Measurements from ENCODE around the gene OASL.
A peak's percentile ranks its signal among the peaks of the same experiment; 100 is the strongest.
"Not testable (repeated sequence)": the region's sequence is repeated elsewhere in the genome, so short reads cannot be mapped to it uniquely, and the experiment has no call there.

OASL gene

GRCh38 chr12:121038861-121039668 is at the start of gene OASL:
Gene OASL (minus strand): TSS chr12:121039246. CDS start chr12:121038971, 275 bp downstream.
- DNase-seq: no peak

GRCh38 chr12:121088195-121088585 is 49.1 kb upstream of the OASL start:
- DNase-seq: no peak

- DNase-seq: no peak
These were observed 48.6 kb upstream of the OASL start for GRCh38 chr12:121087467-121088194.

DNA sequence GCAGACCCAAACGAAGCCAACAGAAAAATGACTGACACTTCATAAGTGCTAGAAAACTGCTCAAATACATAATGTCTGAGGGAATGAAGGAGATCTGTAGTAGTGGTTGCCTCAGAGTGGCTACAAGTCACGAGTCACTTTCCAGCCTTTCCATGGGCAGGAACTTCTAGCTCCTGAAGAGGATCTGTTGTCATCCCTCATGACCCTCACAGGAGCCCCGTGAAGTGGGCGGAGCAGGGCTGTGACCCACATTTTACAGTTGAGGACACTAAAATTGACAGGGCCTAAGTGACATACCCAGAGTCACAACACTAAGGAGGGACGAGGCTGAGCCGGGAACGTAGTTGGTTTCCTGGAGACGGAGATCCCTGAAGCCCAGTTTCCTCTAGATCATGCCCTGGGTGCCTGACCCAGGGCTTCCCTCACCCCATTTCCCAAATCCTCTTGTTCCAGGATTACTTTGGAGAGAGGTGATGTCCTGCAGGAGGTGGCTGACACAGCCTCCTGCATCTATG is 47.8 kb upstream of the OASL start:
- no peak for DNase-seq

DNA sequence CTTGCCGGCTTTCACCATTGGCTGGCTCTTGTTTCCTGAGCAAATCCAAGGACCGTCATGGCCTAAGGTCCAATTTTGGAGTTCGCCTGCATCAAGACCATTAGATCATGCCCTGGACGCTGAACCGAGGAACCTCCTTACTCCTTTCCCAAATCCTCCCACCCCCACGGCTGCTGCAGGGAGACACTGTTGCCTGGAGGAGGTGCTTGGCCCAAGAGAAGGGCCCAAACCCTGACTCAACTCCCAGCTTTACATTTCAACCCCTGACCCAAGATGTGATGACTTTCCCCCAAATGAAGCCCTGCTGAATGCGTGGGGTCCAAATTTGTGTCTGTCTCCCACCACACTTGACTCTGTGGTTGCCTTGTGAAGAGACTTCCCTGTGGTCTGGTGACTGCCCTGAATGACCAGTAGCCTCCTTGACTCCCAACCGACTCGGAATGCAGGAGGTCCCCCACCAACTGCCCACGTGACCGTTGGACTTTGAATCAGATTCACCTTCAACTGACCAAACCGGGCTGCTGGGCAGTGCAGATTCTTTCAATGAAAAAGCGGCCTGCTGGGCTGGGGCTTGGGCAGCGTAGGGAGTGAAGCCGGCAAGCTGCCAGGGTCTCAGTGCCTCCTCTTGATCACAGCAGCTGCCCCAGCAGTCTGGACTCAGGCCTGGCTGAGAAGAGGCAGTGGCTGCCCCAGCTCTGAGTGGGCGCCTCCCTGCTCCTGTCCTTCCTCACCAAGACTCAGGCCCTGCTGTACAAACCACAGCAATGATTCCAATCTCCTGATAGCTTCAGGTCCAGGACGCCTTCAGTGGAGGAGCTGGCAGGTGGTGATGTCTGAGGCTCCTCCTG is 46.7 kb upstream of the OASL start:
- no peak for DNase-seq

DNA sequence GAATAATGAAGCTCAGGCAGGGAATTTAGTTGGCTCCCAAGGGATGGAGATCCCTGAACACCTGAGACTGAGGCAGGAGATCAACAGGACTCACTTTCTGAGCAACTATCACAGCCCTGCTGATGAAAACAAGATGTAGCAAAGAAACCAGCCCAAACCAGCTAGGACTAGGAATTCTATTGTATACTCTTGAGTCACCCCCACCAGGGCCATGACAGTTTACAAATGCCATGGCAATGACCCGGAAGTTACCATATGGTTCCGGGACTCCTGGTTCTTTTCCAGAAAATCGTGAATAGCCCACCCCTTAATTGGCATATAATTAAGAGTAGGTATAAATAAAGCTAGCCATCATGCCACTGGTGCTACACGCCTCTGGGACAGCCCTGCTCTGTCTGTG is 46.0 kb upstream of the OASL start:
- DNase-seq: no peak

GRCh38 chr12:121084229-121084628 is 45.2 kb upstream of the OASL start:
- DNase-seq: no peak

GRCh38 chr12:121080909-121081308 is 41.9 kb upstream of the OASL start:
- no peak for DNase-seq

DNA sequence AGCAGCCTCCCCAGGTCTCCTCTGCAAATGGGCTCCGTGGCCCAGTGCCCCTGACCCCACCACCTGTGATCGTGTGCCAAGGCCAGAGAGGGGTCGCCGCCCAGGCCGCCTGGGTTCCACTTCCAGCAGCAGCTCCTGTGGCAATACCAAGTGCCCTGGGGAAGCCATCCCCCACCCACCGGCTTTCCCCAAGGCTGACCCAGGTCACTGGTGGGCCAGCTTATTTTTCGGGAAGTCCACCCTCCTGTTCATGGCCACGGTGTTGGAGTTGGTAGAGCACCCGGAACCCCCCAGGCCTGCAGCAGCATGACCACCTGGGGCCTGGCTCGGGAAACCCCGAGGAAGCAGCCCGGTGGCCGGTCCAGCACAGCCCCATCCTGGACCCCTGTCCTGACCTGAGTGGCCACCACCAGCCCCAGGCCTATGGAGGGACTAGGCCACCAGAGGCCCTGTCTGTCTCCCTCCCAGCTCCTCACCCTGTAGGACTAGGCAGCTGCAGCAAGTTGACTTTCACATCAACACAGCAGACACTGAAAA is 40.8 kb upstream of the OASL start:
- DNase-seq: no peak

- not testable (repeated sequence) for DNase-seq
These were observed 38.4 kb upstream of the OASL start for GRCh38 chr12:121077440-121077839.

GRCh38 chr12:121075911-121076310 is 36.9 kb upstream of the OASL start:
- DNase-seq: not testable (repeated sequence)

- no peak for DNase-seq
These were observed 33.1 kb upstream of the OASL start for GRCh38 chr12:121072147-121072546.

DNA sequence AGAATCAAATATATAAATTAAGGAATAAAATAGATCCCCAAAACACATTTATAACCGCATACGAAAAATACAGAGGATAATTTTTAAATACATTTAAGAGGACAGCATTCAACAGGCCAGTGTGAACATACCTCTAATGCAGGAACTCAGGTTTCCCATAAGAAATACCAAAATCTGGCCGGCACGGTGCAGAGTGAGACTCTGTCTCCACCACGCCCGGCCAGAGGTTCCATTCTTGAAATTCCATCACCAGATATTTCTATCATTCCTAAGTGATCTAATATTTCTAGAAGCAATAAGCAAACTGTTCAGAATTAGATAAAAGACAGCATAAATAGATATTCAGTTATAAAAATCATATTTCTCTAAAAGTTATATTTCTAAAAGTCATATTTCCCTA is 30.2 kb upstream of the OASL start:
- no peak for DNase-seq

- no peak for DNase-seq
These were observed 26.3 kb upstream of the OASL start for GRCh38 chr12:121065345-121065744.

- not testable (repeated sequence) for DNase-seq
These were observed 25.5 kb upstream of the OASL start for GRCh38 chr12:121064586-121064985.

GRCh38 chr12:121064116-121064515 is 25.1 kb upstream of the OASL start:
- no peak for DNase-seq

DNA sequence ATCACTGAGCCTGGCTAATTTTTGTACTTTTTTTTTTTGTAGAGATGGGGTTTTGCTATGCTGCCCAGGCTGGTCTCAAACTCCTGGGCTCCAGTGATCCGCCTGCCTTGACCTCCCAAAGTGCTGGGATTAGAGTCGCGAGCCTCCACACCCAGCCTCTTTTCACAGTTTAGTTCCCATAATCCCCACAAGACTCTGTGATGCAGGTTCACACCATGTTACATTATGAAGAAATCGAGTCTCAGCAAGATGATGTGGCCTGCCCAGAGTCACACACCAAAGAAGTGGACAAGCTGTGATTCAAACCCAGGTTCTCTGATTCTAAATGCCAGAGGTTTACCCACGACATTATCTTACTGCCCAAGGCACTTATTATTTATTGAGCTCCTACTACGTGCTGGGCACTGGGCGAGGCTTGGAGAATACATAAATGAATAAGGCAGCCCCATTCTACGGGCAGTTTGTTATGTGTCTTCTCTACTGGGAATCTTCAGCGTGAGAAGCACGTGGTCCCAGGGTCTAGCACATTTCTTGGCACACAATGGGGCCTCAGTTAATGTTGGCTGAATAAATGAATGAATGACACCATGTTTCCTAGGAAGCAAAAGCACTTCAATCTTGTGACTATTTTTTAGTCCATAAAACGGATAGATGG is 23.5 kb upstream of the OASL start:
- no peak for DNase-seq

DNA sequence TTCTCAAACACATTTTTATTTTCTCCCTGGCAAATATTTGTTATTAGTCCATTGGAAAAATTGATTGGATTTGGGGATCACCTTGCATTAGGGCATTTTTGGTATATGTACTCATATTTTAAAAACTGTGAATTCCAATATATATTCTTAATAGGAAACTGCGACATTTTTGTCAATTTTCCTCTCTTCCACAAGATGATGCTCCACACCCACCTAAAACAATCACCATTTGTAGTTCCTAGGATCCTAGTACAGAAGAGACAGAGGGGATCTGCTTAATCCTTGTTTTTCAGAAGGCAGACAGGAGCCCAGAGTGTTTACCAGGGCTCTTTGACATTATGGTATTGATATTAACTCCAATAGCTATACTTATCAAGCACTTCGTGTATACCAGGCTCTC is 22.8 kb upstream of the OASL start:
- peak; percentile 10 for DNase-seq

- DNase-seq: no peak
These were observed 21.3 kb upstream of the OASL start for GRCh38 chr12:121060149-121061001.

DNA sequence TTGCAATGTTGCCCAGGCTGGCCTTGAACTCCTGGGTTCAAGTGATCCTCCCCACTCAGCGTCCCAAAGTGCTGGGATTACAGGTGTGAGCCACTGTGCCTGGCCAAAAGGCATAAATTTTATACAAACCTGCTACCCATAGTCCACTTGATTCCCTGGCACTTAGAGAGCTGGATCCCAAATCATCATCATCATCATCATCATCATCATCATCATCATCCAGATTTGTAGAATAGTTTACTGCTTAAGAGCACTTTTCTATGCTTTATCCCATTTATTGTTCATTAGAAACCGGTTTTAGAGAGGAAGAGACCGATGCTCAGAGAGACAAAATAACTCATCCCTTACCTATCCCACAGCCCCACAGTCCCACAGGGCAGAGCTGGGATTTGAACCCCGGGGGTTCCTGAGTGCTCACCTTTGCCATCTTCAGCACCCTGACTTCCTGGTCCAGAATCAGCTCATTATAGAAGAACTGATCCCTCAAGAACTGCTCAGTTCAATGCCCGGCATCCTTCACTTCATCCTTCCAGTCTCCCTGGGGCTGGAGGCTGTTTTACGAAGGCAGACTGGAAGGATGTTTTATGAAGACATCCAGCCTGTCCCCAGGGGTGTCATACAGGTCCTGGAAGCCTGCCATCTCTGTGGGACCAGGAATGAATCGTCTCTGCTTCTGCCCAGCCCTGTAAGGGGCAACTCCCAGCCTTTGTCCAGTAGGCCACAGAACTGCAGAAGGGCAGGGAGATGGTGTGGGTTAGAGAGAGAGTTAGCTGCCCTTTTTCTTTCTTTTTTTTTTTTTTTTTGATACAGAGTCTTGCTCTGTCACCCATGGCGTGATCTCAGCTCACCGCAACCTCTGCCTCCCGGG is 20.2 kb upstream of the OASL start:
- no peak for DNase-seq

All from GF-D8 (cell line).